Measurements from ENCODE around the gene TK1.

The TK1 gene

DNA sequence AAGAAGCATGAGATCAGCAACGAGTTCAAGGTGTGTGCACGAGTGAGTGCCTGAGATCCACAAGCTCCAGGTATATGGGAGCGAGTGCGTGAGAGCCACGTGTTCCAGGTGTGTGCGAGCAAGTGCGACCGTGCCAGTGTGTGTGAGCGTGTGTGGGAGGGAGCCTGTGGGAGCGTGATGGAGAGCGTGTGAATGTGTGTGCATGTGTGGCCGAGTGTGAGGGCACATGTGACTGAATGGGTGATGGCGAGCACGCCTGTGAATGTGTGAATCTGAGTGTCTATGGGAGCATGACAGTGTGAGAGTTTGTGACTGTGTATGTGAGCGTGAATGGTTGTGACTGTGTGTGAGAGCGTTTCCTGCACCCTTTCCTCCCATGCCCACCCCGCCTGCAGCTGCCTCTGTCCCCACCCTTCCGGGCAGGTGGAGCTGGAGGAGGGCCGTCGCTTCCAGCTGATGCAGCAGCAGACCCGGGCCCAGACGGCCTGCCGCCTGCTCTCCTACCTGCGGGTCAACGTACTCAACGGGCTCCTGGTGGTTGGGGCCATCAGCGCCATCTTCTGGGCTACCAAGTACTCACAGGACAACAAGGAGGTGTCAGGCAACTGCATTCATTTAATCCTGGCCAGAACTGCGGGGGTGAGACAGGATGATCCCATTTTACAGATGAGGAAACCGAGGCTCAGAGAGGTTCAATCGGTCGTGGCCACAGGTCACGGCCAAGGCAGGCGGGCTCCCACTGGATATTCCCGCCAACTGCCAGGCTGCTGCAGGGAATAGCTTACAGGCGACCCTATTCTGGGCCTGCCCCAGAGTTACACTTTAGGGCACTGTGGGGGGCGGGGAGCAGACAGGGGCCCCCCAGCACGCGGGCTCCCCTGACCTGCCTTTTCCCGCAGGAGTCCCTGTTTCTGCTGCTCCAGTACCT lies 52.6 kb downstream of the TK1 start:
- peak; percentile 20 for DNase-seq (ENCODE audit: low read depth)

DNA sequence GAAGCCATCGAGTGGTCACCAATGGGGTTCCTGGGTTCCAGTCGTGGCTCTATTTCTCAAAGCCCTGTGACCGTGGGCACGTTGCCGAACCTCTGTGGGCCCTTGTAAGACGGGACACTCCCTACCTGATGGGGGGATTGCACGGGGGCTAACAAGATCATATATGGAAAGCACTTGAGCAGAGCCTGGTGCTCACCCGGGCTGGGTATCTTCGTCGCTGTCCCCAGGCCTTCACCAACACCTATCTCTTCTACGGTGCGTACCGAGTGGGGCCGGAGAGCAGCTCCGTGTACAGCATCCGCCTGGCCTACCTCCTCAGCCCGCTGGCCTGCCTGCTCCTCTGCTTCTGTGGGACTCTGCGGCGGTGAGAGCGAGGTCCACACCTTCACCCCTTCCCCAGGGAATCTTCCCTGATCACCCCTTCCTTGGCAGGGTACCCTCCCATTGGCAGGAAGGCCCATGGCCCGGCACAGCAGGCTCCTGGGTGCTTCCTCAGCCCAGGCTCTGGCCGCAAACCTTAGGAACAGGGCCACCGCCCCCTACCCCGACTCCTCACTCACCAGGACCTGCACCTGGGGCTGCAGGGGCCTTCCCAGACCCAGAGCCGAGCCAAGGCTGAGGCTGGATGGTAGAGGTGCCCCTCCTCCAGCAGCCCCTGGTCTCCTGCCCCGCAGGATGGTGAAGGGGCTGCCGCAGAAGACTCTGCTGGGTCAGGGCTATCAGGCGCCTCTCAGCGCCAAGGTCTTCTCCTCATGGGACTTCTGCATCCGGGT lies 53.5 kb downstream of the TK1 start:
- no peak for DNase-seq (ENCODE audit: low read depth)

DNA sequence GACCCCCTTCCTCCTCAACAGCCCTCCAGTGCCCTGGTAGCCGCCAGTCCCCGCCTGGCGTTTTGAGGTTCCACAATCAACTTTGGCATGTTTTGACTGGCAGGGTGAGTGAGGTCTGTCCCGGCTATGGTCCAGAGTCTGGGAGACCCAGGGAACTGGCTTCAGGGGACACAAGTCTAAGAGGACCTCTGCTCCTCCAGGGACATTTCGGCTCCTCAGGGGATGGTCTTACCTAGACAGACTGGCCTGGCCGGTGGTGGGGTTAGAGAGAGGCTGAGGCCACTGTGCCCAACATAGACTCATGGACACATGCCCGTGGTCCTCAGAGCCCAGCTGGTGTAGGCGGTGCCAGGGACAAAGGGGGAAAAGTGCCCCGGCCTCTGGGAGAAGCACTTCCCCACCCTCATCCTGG lies 54.1 kb downstream of the TK1 start:
- DNase-seq (ENCODE audit: low read depth), result no peak

DNA sequence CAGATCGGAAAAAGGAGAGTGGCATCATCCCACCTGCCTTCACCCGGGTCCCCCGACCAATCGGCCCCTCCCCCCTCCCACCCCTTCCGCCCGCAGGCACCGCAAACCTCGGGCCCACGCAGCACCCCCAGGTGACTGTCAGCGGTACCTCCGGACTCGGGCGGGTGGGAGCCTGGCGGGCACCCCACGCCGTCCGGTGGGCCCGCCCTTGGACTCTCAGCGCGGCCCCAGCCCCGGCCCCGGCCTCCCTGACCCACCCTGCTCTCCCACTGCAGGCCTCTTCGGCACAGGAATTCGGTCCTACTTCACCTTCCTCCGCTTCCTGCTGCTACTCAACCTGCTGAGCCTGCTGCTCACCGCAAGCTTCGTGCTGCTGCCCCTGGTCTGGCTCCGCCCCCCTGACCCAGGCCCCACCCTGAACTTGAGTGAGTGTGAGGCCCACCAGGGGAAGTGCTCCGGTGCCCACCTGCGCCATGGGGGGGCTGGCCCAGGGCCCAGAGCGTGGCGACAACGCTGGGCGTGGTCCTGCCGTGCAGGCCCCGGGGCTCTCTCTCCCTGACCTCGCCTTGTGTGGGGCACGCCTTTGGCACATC lies 54.7 kb downstream of the TK1 start:
- no peak for DNase-seq (ENCODE audit: low read depth)

DNA sequence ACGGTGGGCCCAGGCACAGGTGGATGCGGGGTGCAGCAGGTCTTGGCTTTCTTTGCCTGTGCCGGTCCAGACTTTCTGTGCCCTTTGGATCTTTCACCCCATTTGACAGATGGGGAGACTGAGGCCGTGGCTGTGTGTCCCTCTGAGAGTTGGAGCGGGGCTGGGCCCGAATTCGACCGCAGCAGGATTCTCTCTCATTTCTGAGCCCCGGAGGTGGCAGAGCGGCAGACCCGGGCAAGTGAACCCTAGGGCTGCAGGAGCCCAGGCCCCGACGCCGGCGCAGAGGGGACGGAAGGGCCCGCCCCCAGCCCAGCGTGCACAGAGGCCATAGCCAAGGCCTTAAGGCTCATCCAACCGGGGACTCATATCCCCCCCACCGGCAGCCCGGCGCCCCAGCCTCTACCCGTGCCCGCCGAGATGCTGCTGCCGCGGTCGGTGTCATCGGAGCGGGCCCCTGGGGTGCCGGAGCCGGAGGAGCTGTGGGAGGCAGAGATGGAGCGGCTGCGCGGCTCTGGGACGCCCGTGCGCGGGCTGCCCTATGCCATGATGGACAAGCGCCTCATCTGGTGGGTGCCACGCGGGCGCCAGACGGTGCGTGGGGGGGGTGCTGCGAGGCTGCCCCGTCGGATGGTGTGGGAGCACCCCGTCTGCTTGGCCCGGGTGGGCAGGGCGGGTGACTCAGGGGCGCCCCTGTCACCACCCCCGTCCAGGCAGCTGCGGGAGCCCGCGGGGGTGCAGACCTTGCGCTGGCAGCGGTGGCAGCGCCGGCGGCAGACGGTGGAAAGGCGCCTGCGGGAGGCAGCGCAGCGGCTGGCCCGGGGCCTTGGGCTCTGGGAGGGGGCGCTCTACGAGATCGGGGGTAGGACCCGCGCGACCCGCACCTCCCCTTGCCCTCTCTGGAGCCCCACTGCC lies 55.4 kb downstream of the TK1 start:
- DNase-seq (ENCODE audit: low read depth), result no peak

DNA sequence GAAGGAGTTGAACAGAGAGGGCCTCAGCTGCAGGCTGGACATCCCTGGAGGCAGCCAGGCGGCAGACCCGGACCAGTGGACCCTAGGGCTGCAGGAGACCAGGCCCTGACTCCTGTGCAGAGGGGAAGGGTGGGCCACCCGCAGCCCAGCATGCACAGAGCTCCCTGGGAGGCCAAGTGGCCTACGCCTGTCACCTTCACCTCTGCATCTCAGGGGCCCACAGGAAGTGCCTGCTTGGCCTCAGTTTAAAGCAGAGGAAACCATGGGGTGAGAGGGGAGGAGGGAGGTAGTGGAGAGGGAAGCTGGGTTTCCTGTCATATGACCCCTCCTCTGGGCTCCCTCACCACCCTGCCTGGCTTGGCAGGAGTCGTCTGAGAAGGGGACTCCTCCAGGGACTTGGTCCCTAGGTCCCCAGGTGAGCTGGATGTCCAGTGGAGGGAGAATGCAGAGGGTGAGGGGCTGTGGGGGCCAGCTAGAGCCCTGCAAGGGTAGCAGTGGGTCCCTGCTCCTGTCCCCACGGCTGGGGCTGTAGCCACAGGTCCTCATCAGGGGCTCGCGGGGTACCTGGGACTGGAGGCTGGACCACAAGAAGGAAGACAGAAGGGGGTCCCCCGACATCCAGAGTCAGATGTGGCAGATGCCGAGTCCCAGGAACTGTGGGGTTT lies 56.3 kb downstream of the TK1 start, which contains the start of gene TMC8:
TSS of gene TMC8 (plus strand) at position 335 of the 665 bp plus-strand sequence. CDS start 818 bp downstream, outside the sequence.
- no peak for DNase-seq (ENCODE audit: low read depth)

DNA sequence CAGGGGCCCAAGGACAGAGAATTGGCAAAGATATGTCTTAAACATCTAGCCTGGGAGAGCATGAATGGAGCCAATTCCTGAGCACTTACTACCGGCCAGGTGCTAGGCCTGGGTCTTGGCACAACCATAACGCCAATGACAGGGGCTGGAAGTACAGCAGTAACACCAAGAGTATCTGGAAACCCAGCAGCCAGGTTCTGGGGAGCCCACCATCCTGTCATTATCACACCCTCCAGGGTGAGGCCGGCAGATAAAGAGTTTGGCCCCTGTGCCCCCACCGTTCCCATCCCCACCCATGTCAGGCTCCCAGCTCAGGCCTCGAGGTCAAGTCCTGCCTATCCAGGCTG lies 56.8 kb downstream of the TK1 start:
- DNase-seq (ENCODE audit: low read depth), result no peak

DNA sequence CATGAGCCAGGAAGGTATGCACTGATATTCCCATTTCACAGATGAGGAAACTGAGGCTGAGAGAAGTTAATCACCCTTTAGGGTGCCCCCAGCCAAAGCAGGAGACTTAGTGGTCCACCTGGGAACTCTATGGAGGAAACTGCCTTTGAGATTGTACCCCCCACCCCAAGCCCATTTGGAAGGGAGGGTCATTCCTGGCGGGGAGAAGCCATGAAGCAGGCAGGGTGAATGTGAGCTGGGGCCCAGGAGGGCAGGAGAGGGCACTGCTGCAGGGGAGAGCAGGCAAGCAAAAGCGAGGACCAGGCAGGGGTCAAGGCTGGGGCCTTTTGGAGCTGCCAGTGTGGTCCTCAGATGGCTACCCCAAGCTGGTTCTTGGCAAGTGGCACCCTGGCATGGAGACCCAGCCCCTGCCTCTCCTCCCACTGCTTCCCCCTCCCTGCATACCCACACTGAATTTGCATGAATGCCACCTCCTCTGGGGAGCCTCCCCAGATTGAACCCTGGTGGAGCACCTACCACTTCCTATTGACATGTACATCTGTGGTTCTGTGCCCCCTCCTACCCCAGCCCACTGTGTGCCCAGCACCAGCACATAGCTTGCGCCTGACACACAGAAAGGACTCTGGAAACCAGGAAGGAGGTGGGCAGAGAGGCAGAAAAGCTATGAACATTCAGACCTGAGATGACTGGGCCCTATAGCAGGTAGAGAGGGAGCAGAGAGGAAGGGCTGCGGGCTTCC lies 57.3 kb downstream of the TK1 start:
- no peak for DNase-seq (ENCODE audit: low read depth)

DNA sequence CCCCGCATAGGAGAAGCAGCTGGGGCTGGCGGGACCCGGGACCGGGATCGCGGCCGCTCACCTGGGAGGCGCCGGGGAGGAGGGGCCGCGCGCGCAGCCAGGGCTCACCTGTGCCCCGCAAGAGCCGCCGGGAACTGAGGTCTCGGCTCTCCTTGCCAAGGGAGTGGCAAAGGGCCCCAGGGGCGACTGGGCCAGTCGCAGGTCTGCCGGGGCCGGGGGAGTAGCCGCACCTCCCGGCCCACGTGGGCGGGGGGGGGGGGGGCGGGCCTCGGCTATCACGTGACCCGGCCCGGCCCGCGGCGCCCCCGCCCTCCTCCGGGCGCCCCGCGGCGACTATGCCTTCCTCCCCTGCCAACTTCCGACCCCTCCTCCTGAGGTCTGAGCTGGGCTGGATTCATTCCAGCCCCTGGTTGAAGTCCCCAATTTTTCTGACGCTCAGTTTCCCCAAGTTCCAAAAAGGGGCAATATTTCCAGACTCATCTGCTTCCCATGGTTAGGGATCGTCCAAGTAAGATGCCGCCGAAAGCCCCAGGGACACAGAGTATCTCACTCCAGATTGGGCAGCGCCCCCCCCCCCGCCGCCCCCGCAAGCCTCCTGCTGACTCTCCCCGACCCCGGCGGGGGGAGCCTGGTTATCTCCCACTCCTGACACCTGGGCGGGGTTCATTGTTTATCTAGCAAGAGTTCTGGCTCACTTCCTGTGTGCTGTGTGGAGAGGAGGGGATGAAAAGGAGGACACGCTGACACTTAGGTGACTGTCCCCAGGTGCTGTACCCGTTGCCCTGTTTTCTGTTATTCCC lies 58.1 kb downstream of the TK1 start, which contains the start of gene TMC6:
TSS of gene TMC6 (minus strand) at position 205 of the 800 bp plus-strand sequence. CDS start 1,923 bp downstream, outside the sequence.
- peak; percentile 11 for DNase-seq (ENCODE audit: low read depth)

DNA sequence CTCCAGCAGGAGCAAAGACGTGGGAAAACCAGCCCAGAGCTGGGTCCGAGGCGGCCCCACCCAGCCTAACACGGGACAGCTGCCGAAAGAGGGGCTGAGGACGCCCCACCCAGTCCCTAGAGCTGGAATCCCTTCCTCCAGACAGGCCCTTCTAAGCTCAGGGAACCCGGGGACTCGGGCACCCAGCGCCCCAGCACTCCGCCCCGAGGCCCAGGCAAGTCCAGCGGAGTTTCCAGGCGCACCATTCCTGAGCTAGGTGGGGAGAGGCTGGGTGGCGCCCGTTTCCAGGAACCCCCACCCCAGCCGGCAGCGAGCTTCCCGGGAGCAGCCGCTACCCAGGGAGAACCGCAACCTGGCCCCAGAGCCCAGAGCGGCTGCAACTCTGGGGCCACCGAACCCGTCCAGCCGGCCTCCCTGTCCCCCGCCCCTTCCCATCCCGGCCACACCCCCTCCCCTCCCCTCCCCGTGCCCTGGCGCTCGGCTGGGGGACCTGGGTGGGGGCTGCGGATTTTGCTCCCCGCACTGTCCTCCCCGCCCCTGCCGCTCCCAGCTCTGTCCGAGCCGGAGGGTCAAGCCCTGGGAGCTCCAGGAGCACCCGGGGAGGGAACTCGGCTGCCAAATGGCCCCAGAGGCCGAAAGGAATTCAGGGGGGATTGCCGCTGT lies 58.8 kb downstream of the TK1 start:
- no peak for DNase-seq (ENCODE audit: low read depth)

DNA sequence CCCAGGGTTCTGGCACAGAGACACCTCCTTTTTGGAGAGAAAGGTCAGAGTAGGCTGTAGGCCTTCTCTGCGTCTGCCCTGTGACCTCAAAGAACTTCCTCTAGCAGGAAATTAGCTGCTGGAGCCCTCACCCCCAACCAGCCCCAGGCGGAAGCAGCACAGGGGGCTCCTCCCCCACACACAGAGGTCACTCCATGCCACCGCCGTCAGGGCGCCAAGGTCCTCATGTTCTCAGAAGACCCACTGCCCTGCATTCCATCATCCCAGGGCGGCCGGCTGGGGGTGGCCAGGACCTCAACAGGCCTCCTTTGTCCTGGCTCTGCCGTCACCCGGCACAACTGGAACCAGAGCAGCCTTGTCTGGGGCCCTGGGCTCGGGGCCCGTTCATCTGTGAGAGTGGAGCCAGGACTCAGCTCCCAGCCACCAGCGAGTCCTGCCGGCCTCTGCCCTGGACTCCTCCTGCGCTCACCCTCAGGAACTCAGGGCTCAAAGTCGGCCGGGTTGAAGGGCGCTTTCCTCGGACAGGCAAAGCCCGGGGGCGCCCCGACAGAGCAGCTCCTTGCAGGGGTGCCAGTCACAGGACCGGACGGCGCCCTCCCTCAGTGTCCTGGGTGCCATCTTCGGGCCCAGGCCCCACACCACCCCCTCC lies 59.5 kb downstream of the TK1 start:
- no peak for DNase-seq (ENCODE audit: low read depth)

DNA sequence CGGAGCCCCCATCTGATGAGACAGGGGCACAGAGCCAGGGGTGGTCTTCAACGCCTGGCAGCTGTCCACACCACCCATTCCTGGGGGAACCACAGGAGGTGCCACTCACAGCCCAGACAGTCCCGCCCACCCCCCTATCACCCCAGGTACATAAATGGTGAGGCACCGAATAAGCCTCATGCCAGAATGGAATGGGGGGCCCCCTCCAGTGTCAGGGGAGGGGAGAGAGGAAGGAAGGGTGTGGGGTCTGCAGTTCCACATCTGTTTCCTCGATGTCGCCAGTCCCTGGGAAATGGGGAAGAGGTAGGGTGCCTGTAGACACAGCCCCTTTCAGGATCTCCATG lies 60.0 kb downstream of the TK1 start:
- no peak for DNase-seq (ENCODE audit: low read depth)

DNA sequence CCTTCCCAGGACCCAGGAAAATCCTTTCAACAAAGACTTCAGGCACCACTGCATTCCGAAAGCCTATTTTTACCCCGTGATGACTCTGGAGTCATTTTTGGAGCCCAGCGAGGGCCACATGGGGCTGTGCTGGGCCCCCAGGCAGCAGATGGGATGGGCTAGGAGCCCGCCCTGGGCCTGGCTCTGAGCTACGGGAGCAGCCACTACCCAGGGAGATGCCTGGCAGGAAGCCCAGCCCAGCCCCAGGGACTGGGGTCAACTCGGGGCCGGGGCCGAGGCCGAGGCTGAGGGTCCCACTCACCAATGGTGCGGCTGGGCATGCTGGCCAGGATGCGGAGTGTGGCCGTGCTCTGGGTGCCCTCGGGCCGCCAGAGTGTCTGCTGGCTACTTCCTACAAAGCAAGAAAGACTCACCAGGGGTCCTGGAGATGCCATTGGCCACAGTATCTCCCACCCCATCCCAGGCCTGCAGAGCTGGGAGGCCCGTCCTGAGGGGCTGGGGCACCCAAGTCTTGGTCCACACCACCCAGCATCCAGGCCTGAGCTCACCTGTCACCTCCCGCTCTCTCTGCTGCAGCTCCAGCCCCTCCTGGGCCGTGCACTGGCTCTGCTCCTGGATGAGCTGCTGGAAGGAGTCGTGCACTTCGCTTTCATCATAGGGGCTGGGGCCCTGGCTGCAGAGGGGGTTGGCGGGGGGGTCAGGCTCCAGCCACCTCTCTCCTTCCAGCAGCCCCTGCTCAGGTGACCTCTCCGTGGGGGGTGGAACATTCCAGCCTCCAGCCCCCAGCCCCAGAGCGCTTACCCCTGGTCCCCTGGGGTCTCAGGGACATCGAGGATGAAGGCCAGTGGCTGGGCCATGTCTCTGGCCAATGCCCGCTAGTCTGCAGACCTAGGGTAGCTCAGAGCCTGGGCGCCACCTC lies 60.6 kb downstream of the TK1 start:
- DNase-seq (ENCODE audit: low read depth), result no peak

DNA sequence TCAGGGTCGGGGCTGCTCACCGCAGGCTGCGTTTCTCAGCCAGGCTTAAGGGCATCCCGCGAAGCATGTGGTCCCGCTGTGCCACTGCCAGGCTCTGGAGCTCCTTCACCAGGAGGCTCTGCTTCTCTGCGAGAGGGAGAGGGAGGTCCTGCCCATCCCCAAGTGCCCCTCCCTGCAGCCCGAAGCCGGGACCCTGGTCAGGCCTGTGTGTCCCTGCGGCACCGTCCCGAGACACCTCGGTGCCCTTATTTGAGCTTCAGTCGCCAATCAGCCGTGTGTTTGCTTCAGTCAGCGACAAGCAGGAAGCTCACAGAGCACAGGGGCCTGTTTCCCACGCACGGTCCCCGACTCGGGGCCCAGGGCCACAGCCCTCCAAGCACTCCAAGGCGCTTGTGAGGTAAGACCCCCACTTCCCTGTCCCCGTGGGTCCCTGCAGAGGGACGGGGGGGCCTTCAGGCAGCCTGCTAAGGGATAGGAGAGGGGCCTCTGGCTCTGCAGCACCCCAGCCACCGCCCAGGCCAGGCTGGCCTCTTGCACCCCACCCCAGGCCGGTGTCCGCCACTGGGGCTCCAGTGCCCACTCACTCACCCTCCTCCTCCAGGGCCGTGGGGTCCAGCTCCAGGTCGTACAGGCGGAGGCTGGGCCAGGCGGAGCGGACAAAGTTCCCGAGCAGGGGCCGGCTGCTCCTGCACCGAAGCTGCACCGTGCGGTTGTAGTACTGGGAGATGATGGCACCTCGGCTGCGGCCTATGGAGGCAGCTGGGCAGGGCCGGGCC lies 61.5 kb downstream of the TK1 start:
- DNase-seq (ENCODE audit: low read depth), result no peak

DNA sequence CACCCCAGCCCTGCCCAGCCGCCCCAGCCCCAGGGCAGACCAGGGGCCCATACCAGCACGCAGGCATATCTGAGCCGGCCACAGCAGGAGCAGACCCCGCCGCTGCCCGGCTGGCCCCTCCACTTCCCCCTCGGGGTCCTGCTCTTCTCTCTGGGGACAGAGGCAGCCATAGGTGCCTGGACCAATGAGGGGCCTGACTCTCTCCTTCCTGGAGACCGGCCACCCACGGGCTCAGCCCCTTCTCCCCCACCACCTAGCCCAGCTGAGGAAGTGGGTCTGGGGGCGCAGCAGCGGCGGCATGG lies 62.1 kb downstream of the TK1 start:
- DNase-seq (ENCODE audit: low read depth), result no peak

Measured in EH (cell line).